Skeletal muscle cell (primary cell): Measurements from ENCODE around the gene DDX46.
"Not testable (repeated sequence)": the region's sequence is repeated elsewhere in the genome, so short reads cannot be mapped to it uniquely, and the experiment has no call there.

Experiments
- DNase-seq: peaks from one replicate; pipeline ENCODE4 v3.0.0-alpha.2; 2010; ENCODE audit warnings: low read depth
- H3K4me3 ChIP-seq: 2 replicates; pipeline ENCODE4 v1.5.1; 2011; ENCODE audit warnings: low read depth, mild to moderate bottlenecking, control low read depth, low read length, moderate library complexity

Gene DDX46

GRCh38 chr5:134758504-134759341 is at the start of gene DDX46:
Gene DDX46 (plus strand): TSS chr5:134758779. CDS start chr5:134758939, 160 bp downstream.
- DNase-seq, result peak; percentile 75
- peak within 1 kb of the TSS; percentile 82 for H3K4me3 ChIP-seq

- H3K4me3 ChIP-seq, result no peak overlapping the region
- DNase-seq, result no peak
Observed at GRCh38 chr5:134714120-134714519, 44.5 kb upstream of the DDX46 start.

- no peak for DNase-seq
- H3K4me3 ChIP-seq, result no peak overlapping the region
Observed at GRCh38 chr5:134714541-134714940, 44.0 kb upstream of the DDX46 start.

- not testable (repeated sequence) for DNase-seq, H3K4me3 ChIP-seq
Observed at GRCh38 chr5:134715466-134715865, 43.1 kb upstream of the DDX46 start.

DNA sequence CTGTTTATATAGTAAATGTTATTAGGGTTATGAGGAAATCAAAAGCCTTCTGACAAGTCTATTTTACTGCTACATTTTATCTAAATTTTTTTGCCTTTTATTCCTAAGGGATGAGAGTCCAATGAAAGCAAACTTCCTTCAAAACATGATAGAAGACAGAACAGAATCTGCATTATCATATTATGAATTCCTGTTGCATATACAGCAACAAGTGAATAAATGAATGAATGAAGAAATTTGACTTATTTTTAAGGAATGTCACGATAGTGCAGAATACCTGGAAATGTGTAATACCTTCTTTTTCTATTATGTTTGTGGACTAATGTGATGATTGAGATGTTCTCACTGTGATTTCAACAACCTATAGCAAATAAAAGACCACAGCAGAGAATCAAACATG is 33.7 kb upstream of the DDX46 start:
- H3K4me3 ChIP-seq, result no peak overlapping the region
- no peak for DNase-seq

- DNase-seq, result no peak
- no peak overlapping the region for H3K4me3 ChIP-seq
Observed at GRCh38 chr5:134732819-134733218, 25.8 kb upstream of the DDX46 start.

GRCh38 chr5:134735243-134735642 is 23.3 kb upstream of the DDX46 start:
- no peak for DNase-seq

DNA sequence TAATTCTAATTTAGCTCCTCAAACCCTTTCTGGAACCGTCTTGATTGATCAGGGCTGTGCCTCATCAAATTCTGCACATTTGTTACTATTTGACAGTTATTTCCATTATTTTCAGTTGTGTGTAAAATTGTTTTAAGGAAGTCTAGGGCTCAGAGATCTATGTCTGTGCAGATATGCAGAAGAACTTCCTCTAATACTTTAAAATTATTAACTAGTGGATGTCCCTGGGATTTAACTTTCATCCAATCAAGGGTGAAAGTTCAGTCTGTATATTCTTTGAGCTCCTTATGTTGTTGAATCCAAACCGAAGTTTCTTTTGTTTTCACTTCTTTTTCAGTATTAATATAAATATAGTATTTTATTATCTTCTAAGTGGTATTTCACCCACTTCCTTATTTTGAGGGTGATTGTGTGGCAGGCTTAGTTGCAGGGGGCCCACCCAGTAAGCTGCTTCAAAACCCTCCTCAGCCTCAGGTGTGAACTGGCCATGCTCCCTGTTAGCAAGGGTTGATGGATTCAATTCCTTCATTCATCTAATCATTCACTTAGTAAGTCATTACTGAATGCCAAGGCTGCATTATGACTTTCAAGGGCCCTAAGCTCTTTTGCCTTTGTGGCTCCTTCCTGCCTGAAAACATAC is 22.3 kb upstream of the DDX46 start:
- no peak for DNase-seq
- H3K4me3 ChIP-seq, result no peak overlapping the region

More at GRCh38 chr5:134735243-134735642, 23.3 kb upstream of the DDX46 start:
- H3K4me3 ChIP-seq, result no peak overlapping the region

DNA sequence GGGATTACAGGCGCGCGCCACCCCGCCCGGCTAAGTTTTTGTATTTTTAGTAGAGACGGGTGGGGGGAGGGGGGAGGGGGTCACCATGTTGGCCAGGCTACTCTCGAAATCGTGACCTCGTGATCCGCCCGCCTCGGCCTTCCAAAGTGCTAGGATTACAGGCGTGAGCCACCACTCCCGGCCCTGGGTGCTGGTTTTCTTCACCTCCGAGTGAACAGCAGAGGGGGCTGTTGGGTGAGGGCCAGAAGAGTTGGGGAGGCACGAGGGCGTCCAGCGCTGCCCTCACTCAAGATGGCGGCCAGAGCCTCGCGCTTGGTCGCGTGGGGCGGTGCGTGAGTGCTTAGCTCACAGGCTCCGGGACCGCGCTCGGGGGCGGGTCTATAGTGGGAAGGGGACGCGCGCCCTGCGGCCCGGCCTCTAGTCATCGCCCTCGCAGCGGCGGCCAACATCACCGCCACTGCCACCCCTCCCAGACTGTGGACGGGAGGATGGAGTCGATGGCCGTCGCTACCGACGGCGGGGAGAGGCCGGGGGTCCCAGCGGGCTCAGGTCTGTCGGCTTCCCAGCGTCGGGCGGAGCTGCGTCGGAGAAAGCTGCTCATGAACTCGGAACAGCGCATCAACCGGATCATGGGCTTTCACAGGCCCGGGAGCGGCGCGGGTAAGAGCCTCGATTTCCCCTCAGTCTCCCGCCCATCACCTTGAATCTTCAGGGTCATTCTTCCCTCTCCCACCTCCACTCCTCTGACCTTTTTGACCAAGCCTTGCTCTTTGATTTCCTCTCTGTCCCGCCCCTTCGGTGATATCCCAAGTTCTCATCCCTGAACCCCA is 20.2 kb upstream of the DDX46 start, which contains the start of gene CAMLG:
Gene CAMLG, plus strand, starts transcription at position 416 of the 830 bp plus-strand sequence. Its CDS starts 73 bp downstream, at position 489.
- DNase-seq, result peak; percentile 93
- H3K4me3 ChIP-seq, result peak within 1 kb of the TSS; percentile 86

DNA sequence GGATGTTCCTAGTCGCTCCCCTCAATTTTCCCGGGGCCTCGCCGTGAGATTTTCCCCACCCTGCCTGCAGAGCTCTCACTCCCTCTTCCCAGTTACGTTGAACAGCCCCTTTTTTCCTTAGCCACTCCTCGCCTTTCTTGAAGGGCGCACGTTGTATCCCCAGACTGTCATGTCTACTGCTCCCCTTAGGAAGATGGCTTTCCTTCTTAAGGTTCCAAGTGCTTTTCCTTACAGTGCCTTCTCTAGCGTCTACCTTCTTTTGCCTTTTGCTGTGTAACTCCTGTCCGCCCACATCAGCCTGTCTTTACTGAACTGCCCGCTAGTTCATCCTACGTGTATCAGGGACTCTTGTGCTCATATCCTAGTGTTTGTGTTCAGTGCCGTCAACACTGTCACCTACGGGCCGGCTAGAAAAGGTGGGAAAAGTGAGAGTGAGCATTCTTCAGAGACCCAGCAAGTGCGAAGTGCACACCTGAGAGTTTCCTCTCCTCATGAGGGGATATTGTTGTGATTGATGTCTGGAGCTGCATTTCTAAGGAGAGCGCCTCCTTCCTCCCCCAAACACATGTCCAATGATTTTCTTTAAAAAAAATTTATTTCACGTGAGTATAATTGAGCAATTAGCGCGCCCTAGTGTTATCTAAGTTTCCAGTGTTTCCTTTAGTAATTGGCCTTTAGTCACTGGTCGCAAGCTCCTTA is 19.5 kb upstream of the DDX46 start:
- peak overlapping the region; percentile 86 for H3K4me3 ChIP-seq
- DNase-seq, result peak; percentile 17

- H3K4me3 ChIP-seq, result no peak overlapping the region
- DNase-seq, result no peak
Observed at GRCh38 chr5:134741052-134741451, 17.5 kb upstream of the DDX46 start.

- DNase-seq, result no peak
- no peak overlapping the region for H3K4me3 ChIP-seq
Observed at GRCh38 chr5:134742134-134742533, 16.4 kb upstream of the DDX46 start.

DNA sequence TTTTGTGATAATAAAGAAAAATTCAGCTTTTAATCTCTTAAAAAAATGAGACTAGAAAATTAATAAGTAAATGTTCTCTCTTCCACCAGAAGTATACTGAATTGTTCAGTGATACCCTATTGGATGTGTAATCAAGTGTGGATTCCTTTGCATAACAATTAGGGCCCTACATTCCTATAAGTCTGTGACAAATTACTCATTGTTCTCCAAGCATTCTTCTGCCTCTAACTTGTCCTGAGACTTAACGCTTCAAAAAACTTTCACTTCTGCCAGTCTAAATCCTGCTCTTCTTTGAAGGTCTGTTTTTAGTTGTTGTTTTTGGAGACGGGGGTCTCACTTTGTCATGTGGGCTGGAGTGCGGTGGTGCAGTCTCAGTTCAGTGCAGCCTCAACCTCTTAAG is 9.2 kb upstream of the DDX46 start:
- H3K4me3 ChIP-seq, result no peak overlapping the region
- DNase-seq, result no peak

- no peak for DNase-seq
- H3K4me3 ChIP-seq, result peak overlapping the region; percentile 82
Observed at GRCh38 chr5:134758176-134758503, 439 bp upstream of the DDX46 start.

- DNase-seq, H3K4me3 ChIP-seq: not testable (repeated sequence)
Observed at GRCh38 chr5:134767528-134768291, 9.1 kb downstream of the DDX46 start.

- no peak overlapping the region for H3K4me3 ChIP-seq
- peak; percentile 20 for DNase-seq
Observed at GRCh38 chr5:134769206-134769605, 10.6 kb downstream of the DDX46 start.

DNA sequence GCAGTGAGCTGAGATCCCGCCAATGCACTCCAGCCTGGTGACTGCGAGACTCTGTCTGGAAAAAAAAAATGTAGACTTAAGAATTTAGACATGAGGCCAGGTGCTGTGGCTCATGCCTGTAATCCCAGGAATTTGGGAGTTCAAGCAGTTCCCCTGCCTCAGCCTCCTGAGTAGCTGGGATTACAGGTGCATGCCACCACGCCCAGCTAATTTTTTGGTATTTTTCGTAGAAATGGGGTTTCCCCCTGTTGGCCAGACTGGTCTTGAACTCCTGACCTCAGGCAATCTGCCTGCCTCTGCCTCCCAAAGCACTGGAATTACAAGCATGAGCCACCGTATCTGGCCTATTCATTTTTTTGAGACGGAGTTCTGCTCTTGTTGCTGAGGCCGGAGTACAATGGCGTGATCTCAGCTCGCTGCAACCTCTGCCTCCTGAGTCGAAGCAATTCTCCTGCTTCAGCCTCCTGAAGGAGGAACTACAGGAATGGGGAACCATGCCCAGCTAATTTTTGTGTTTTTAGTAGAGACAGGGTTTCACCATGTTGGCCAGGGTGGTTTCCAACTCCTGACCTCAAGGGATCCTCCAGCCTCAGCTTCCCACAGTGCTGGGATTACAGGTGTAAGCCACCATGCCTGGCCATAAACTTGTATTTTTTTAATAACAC is 14.0 kb downstream of the DDX46 start:
- no peak for DNase-seq

DNA sequence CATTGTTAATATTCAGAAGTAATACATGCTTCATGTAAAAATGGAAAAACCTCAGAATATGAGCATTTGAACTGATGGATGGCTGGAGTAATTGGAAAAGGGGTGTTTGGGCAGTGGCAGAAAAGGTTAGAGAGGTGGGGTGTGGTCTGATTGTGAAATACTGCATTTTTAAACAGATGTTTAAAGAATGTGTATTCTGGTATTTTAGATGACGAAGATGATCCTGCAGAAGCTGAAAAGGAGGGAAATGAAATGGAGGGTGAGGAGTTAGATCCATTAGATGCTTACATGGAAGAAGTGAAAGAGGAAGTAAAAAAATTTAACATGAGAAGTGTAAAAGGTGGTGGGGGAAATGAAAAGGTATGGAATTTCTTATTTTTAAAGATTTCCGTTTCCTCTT is 18.8 kb downstream of the DDX46 start:
- no peak for DNase-seq
- no peak overlapping the region for H3K4me3 ChIP-seq

More for the DNA sequence above, 14.0 kb downstream of the DDX46 start:
- H3K4me3 ChIP-seq, result no peak overlapping the region
